T-cell (primary cell): ENCODE results near the gene MORN1. TPM values are rescaled to one million over a fixed set of nuclear protein-coding genes. Genes with fewer than 3 reads are reported as not detected.

ENCODE experiments used
- ATAC-seq, 4 experiments: fragments of 200-7000 bp in 3 of 4; fragments of 150-1000 bp in 1 of 4; cut with Tn5 transposase; replicated peaks in 1 of 4; 1 replicate in 3 of 4; 2 replicates in 1 of 4; pipeline ENCODE4 v1.10.0; 2021; ENCODE audit warnings: moderate library complexity in 3 of 4, mild to moderate bottlenecking in 2 of 4, moderate number of reproducible peaks in 1 of 4
- CTCF ChIA-PET, 2 donors: fragments of 300-600 bp; sonication (Branson Sonifier 250); formaldehyde crosslinking; loops; one replicate each; lab custom pipeline; 2022; ENCODE audit warnings: antibody characterized with exemption in 2 of 2; lab: Charles Lee
- POLR2A ChIA-PET, 2 donors: fragments of 300-600 bp; sonication (Branson Sonifier 250); formaldehyde crosslinking; loops; one replicate each; lab custom pipeline; 2022; ENCODE audit warnings: antibody characterized with exemption in 2 of 2; lab: Charles Lee
- DNase-seq, 35 experiments: peaks; one replicate each; pipeline versions ENCODE4 v3.0.0 to v3.0.0-alpha.2; 2013 to 2023
- H3K27ac ChIP-seq: one replicate; pipeline ENCODE4 v1.5.1; 2013; ENCODE audit warnings: low read length
- H3K27me3 ChIP-seq, 2 experiments: replicated peaks in 1 of 2; 1 replicate in 1 of 2; 2 replicates in 1 of 2; pipeline versions ENCODE4 v1.6.1 to v1.7.0; 2013; ENCODE audit warnings: low read length in 1 of 2, mixed read lengths in 1 of 2; ENCODE audit not compliant: control insufficient read depth in 2 of 2, insufficient read depth in 2 of 2; ENCODE audit errors: extremely low read depth in 1 of 2
- H3K36me3 ChIP-seq, 2 donors: 1 replicate in 1 of 2; 2 replicates in 1 of 2; pipeline versions ENCODE4 v1.6.1 to v1.7.0; 2013; ENCODE audit warnings: low read length in 1 of 2; ENCODE audit not compliant: control insufficient read depth in 2 of 2, insufficient read depth in 1 of 2; ENCODE audit errors: extremely low read depth in 1 of 2
- H3K4me1 ChIP-seq, 2 experiments: 1 replicate in 1 of 2; 2 replicates in 1 of 2; pipeline versions ENCODE4 v1.6.1 to v1.7.0; 2013; ENCODE audit warnings: low read length in 2 of 2, mixed read lengths in 1 of 2; ENCODE audit not compliant: insufficient read depth in 2 of 2, control insufficient read depth in 1 of 2; ENCODE audit errors: extremely low read depth in 1 of 2
- H3K4me3 ChIP-seq, 2 donors: 1 replicate in 1 of 2; 2 replicates in 1 of 2; pipeline versions ENCODE4 v1.5.1 to v1.7.0; 2013; ENCODE audit warnings: mild to moderate bottlenecking in 2 of 2, low read length in 1 of 2, moderate library complexity in 1 of 2; ENCODE audit not compliant: control insufficient read depth in 1 of 2; ENCODE audit errors: extremely low read depth in 1 of 2
- H3K9me3 ChIP-seq: 2 replicates; pipeline ENCODE4 v1.7.0; 2013
- H3K27ac Mint-ChIP-seq, 2 donors: one replicate each; pipeline ENCODE4 v1.8.0; 2020 to 2021; ENCODE audit warnings: mild to moderate bottlenecking in 2 of 2, mixed read lengths in 2 of 2
- H3K27me3 Mint-ChIP-seq, 2 donors: one replicate each; pipeline ENCODE4 v1.8.0; 2021 to 2022; ENCODE audit warnings: mixed read lengths in 2 of 2
- H3K36me3 Mint-ChIP-seq: one replicate; pipeline ENCODE4 v1.8.0; 2021; ENCODE audit warnings: mixed read lengths
- H3K4me1 Mint-ChIP-seq, 3 donors: one replicate each; pipeline ENCODE4 v1.8.0; 2020 to 2022; ENCODE audit warnings: mixed read lengths in 3 of 3, mild to moderate bottlenecking in 1 of 3
- H3K4me3 Mint-ChIP-seq, 3 donors: one replicate each; pipeline ENCODE4 v1.8.0; 2020 to 2022; ENCODE audit warnings: mild to moderate bottlenecking in 3 of 3, mixed read lengths in 3 of 3, moderate library complexity in 3 of 3
- H3K9me3 Mint-ChIP-seq, 3 donors: one replicate each; pipeline ENCODE4 v1.8.0; 2020 to 2022; ENCODE audit warnings: mixed read lengths in 3 of 3
- WGBS: methylation state at CpG from one replicate; pipeline ENCODE4 v1.1.5; 2013; ENCODE audit warnings: missing lambda C conversion rate; ENCODE audit not compliant: insufficient coverage; 5-methylcytosine and 5-hydroxymethylcytosine counted together
- total RNA-seq, 35 experiments: library from RNA in 6 of 35; stranded (reverse) in 6 of 35; fragments of 120-200 nt in 1 of 35; gene quantifications; one replicate each; pipeline versions ENCODE4 v1.2.1 to v1.2.4 and lab custom pipeline; 2013 to 2026

Gene MORN1
- total RNA-seq, 5 donors from 2014 or later (not counting 1 experiment from before 2014, with no cell fraction given), result 8.2 to 17.5 (median 13.2) TPM

- H3K9me3 Mint-ChIP-seq, result no peaks in the 10 kb centered on the region
- Histone ChIP-seq H3K36me3 (no peaks in the 10 kb centered on the region), H3K9me3 (no peaks in the 10 kb centered on the region), H3K27me3 (peaks cover 0 to 46% of the 10 kb centered on the region in 2 experiments), H3K27ac (no peak overlapping the region), H3K4me3 (no peak overlapping the region), H3K4me1 (peaks cover 4 to 38% of the 10 kb centered on the region in 2 experiments)
- ChIA-PET CTCF (interaction anchor here (0.6 kb wide), 2 partner anchors 35 to 59 kb away, joined by 5 to 7 read pairs; no protein-coding TSS in a partner anchor), POLR2A (interaction anchor here in 1 of 2 donors (0.6 kb wide), 1 partner anchor 135 kb away, joined by 4 read pairs; no protein-coding TSS in a partner anchor)
- no peak overlapping the region for H3K4me3 Mint-ChIP-seq
- H3K27me3 Mint-ChIP-seq, result peaks cover 0 to 2% of the 10 kb centered on the region in 2 donors
- no peaks in the 10 kb centered on the region for H3K36me3 Mint-ChIP-seq
- 50% methylated on average over 24 of the region's 30 CpGs for WGBS
- H3K27ac Mint-ChIP-seq, result no peak overlapping the region
- peaks cover 2 to 6% (median 4%) of the 10 kb centered on the region in 3 donors for H3K4me1 Mint-ChIP-seq
- ATAC-seq (peak in 1 of 4 experiments; percentile 67), DNase-seq (peak in 1 of 35 experiments; percentile 27)
Measured at GRCh38 chr1:2322065-2322571, 69.2 kb downstream of the MORN1 start.

DNA sequence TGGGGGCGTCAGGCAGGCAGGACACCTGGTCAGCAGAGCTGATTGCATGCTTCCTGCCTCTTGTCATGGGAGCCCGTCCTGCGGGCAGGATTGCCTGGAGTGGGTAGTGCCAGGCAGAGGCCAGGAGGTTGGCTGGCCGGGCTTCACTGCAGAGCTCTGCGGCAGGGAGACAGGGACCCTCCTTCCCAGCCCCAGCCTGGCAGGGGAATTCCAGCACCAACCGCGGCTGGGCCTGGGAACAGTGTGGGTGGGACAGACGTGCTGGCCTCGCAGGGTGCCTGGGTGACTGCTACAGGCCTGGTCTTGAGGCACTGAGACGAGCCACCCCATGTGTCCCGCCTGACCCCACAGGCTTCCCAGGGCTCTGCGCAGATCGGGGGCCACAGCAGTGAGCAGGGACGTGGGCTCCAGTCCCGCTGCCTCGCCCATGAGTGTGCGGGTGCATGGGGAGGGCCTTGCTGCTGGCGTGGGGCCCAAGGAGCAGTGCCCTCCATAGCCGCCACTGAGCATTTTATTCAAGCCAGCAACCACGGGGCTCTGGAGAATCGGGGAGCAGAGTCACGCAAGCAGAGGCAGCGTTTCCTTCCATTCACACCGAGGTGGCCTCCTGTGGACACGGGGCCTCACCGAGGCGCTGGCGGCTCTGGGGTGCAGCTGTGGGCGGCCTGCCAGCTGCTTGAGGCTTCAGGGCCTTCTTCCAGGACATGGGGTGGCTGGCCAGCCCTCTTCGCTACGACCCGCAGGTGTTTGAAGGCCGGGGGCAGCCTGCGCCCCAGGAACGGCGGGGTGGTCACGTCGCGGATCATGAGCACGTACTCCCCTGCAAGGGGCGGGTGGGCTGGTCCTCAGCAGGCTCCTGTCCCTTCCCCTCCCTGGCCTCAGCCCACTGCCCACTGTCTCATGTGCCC lies 70.3 kb downstream of the MORN1 start:
- Histone ChIP-seq H3K36me3 (no peaks in the 10 kb centered on the region), H3K27me3 (peaks cover 0 to 41% of the 10 kb centered on the region in 2 experiments), H3K4me1 (peaks cover 10 to 49% of the 10 kb centered on the region in 2 experiments), H3K4me3 (no peak overlapping the region), H3K27ac (no peak overlapping the region), H3K9me3 (no peaks in the 10 kb centered on the region)
- no peaks in the 10 kb centered on the region for H3K9me3 Mint-ChIP-seq
- H3K36me3 Mint-ChIP-seq, result no peaks in the 10 kb centered on the region
- ChIA-PET CTCF (no interaction called here), POLR2A (no interaction called here)
- ATAC-seq, result no peak
- no peak for DNase-seq
- no peak overlapping the region for H3K4me3 Mint-ChIP-seq
- no peaks in the 10 kb centered on the region for H3K27me3 Mint-ChIP-seq
- peaks cover 5 to 7% (median 6%) of the 10 kb centered on the region in 3 donors for H3K4me1 Mint-ChIP-seq
- 83% methylated on average over 38 of the region's 41 CpGs for WGBS
- no peak overlapping the region for H3K27ac Mint-ChIP-seq

GRCh38 chr1:2320006-2320405 lies 71.3 kb downstream of the MORN1 start:
- no peaks in the 10 kb centered on the region for H3K9me3 Mint-ChIP-seq
- H3K36me3 ChIP-seq, result no peaks in the 10 kb centered on the region
- peaks cover 0 to 41% of the 10 kb centered on the region in 2 experiments for H3K27me3 ChIP-seq
- H3K27ac Mint-ChIP-seq, result no peak overlapping the region
- peaks cover 5 to 11% (median 10%) of the 10 kb centered on the region in 3 donors for H3K4me1 Mint-ChIP-seq
- H3K4me1 ChIP-seq, result peaks cover 16 to 59% of the 10 kb centered on the region in 2 experiments
- ChIA-PET POLR2A (interaction anchor here in 1 of 2 donors (0.6 kb wide), 1 partner anchor 65 kb away, joined by 10 read pairs; no protein-coding TSS in a partner anchor), CTCF (no interaction called here)
- no peaks in the 10 kb centered on the region for H3K27me3 Mint-ChIP-seq
- no peak overlapping the region for H3K27ac ChIP-seq
- H3K4me3 ChIP-seq, result no peak overlapping the region
- no peaks in the 10 kb centered on the region for H3K36me3 Mint-ChIP-seq
- H3K4me3 Mint-ChIP-seq, result no peak overlapping the region
- ATAC-seq (no peak), DNase-seq (no peak)
- H3K9me3 ChIP-seq, result no peaks in the 10 kb centered on the region
- 93% methylated on average over 13 of the region's 15 CpGs for WGBS

DNA sequence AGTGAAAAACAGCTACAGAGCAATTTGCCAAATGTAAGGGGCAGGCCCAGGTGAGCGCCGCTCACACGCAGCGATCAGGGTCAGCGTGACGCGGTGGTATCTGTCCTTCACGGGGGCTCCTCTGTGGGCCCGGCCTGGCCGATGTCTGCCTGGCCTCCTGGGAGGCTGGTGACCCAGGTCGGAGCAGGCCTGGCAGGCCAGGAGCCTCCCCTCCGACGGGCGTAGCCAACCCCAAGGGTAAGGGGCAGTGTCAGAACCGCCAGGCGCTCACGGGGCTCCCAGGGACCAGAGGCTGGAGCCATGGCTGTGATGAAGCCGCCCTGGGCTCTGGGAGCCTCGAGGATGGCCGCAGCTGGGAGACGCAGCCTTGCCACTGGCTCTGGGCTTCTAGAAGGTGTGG lies 72.1 kb downstream of the MORN1 start:
- ATAC-seq (no peak), DNase-seq (no peak)
- Mint-ChIP-seq H3K9me3 (no peaks in the 10 kb centered on the region), H3K4me3 (peak overlapping the region in 1 of 3 donors; percentile 15), H3K27ac (no peak overlapping the region), H3K36me3 (no peaks in the 10 kb centered on the region), H3K4me1 (peaks cover 5 to 11% (median 10%) of the 10 kb centered on the region in 3 donors), H3K27me3 (no peaks in the 10 kb centered on the region)
- Histone ChIP-seq H3K4me3 (no peak overlapping the region), H3K27ac (no peak overlapping the region), H3K27me3 (peaks cover 0 to 39% of the 10 kb centered on the region in 2 experiments), H3K9me3 (no peaks in the 10 kb centered on the region), H3K4me1 (peaks cover 17 to 61% of the 10 kb centered on the region in 2 experiments), H3K36me3 (no peaks in the 10 kb centered on the region)
- WGBS, result 84% methylated on average over 15 of the region's 21 CpGs
- POLR2A ChIA-PET, result no interaction called here
- CTCF ChIA-PET, result no interaction called here

GRCh38 chr1:2318314-2319278 lies 72.8 kb downstream of the MORN1 start:
- Histone ChIP-seq H3K36me3 (no peaks in the 10 kb centered on the region), H3K27ac (no peak overlapping the region), H3K4me3 (no peak overlapping the region), H3K4me1 (peaks cover 19 to 68% of the 10 kb centered on the region in 2 experiments), H3K9me3 (no peaks in the 10 kb centered on the region), H3K27me3 (peaks cover 0 to 35% of the 10 kb centered on the region in 2 experiments)
- WGBS, result 64% methylated on average over 35 of the region's 41 CpGs
- CTCF ChIA-PET, result no interaction called here
- H3K9me3 Mint-ChIP-seq, result no peaks in the 10 kb centered on the region
- no peaks in the 10 kb centered on the region for H3K36me3 Mint-ChIP-seq
- no peaks in the 10 kb centered on the region for H3K27me3 Mint-ChIP-seq
- H3K4me3 Mint-ChIP-seq, result peak overlapping the region in 1 of 3 donors; percentile 15
- ATAC-seq, result no peak
- H3K4me1 Mint-ChIP-seq, result peaks cover 5 to 14% (median 13%) of the 10 kb centered on the region in 3 donors
- no peak overlapping the region for H3K27ac Mint-ChIP-seq
- peak in 4 of 35 experiments; percentile 26 to 38 (median 32) for DNase-seq
- POLR2A ChIA-PET, result no interaction called here
